PC-3 (cell line): ENCODE results near the gene SRXN1. TPM values are rescaled to one million over a fixed set of nuclear protein-coding genes. Genes with fewer than 3 reads are reported as not detected.

ENCODE experiments used
- ATAC-seq: fragments of 200-7000 bp; cut with Tn5 transposase; 2 replicates; pipeline ENCODE4 v1.9.1; 2020; ENCODE audit warnings: mild to moderate bottlenecking, moderate library complexity
- BruUV-seq: library from RNA; stranded (reverse); fragments of 400-500 nt; replicated peaks from 2 replicates; lab custom pipeline; 2021; lab: Mats Ljungman, UMichigan
- CTCF ChIA-PET: fragments of 300-600 bp; sonication (Branson Sonifier 250); formaldehyde crosslinking; loops from one replicate; lab custom pipeline; 2022; ENCODE audit warnings: antibody characterized with exemption; lab: Charles Lee
- POLR2A ChIA-PET: fragments of 300-600 bp; sonication (Branson Sonifier 250); formaldehyde crosslinking; loops from one replicate; lab custom pipeline; 2022; ENCODE audit warnings: antibody characterized with exemption; ENCODE audit not compliant: unreplicated experiment; lab: Charles Lee
- DNase-seq: peaks from one replicate; pipeline ENCODE4 v3.0.0-alpha.2; 2015
- H2AFZ ChIP-seq: fragments of 300-600 bp; sonication (generic); 2 replicates; pipeline ENCODE4 v1.6.0; 2016; ENCODE audit warnings: antibody characterized with exemption, low read length
- H3F3A ChIP-seq: fragments of 300-600 bp; sonication (generic); one replicate; pipeline ENCODE4 v1.6.0; 2017; ENCODE audit warnings: antibody characterized with exemption, low read length, control low read depth, mild to moderate bottlenecking; ENCODE audit not compliant: unreplicated experiment
- H3K27ac ChIP-seq: fragments of 300-600 bp; sonication (generic); 2 replicates; pipeline ENCODE4 v1.5.1; 2016; ENCODE audit warnings: mild to moderate bottlenecking, low read length
- H3K27me3 ChIP-seq: fragments of 300-600 bp; sonication (generic); 2 replicates; pipeline ENCODE4 v1.6.1; 2016; ENCODE audit warnings: low read length, mixed read lengths
- H3K36me3 ChIP-seq: fragments of 300-600 bp; sonication (generic); 2 replicates; pipeline ENCODE4 v1.6.1; 2016; ENCODE audit warnings: low read depth, mixed run types, low read length, mixed read lengths
- H3K4me1 ChIP-seq: fragments of 300-600 bp; sonication (generic); 2 replicates; pipeline ENCODE4 v1.5.1; 2016; ENCODE audit warnings: low read length; ENCODE audit not compliant: insufficient read depth
- H3K4me2 ChIP-seq: fragments of 300-600 bp; sonication (generic); 2 replicates; pipeline ENCODE4 v1.6.0; 2016; ENCODE audit warnings: low read length
- H3K4me3 ChIP-seq: fragments of 300-600 bp; sonication (generic); 2 replicates; pipeline ENCODE4 v1.5.1; 2016; ENCODE audit warnings: mild to moderate bottlenecking, low read length, mixed read lengths
- H3K79me2 ChIP-seq: fragments of 300-600 bp; sonication (generic); 2 replicates; pipeline ENCODE4 v1.6.1; 2017; ENCODE audit warnings: low read length, mixed read lengths
- H3K9ac ChIP-seq: fragments of 300-600 bp; sonication (generic); 2 replicates; pipeline ENCODE4 v1.6.0; 2016; ENCODE audit warnings: mild to moderate bottlenecking, low read length
- H3K9me2 ChIP-seq: fragments of 300-600 bp; sonication (generic); replicated peaks from 2 replicates; pipeline ENCODE4 v1.6.1; 2016; ENCODE audit warnings: mixed run types, low read length, mixed read lengths
- H3K9me3 ChIP-seq: fragments of 300-600 bp; sonication (generic); 2 replicates; pipeline ENCODE4 v1.6.1; 2016; ENCODE audit warnings: low read length, mixed read lengths
- H4K20me1 ChIP-seq: fragments of 300-600 bp; sonication (generic); 2 replicates; pipeline ENCODE4 v1.6.1; 2016; ENCODE audit warnings: low read length, mixed read lengths
- EZH2 ChIP-seq: fragments of 300-600 bp; sonication (generic); IDR thresholded peaks from one replicate; pipeline ENCODE4 v1.6.1; 2017; ENCODE audit warnings: antibody characterized with exemption, mild to moderate bottlenecking, low read length; ENCODE audit not compliant: unreplicated experiment
- EZH2phosphoT487 ChIP-seq: fragments of 300-600 bp; sonication (generic); IDR thresholded peaks from 2 replicates; pipeline ENCODE4 v1.6.1; 2018; ENCODE audit warnings: mild to moderate bottlenecking, antibody characterized with exemption, low read length, borderline replicate concordance
- intact Hi-C: fragments of 100-400 bp; cut with micrococcal nuclease; formaldehyde crosslinking; loops from 2 replicates; pipeline ENCODE4 v1.9.0; 2023
- total RNA-seq: library from RNA; depleted of rRNA; stranded (reverse); fragments of >200 nt; gene quantifications from 2 replicates; pipeline ENCODE4 v1.2.3, GENCODE V29; 2014
- TF ChIP-seq, protein P1 (sequence below): fragments of 300-600 bp; sonication (generic); conservative IDR thresholded peaks from 2 replicates; pipeline ENCODE4 v1.5.1; 2017; ENCODE audit warnings: antibody characterized with exemption, low read depth, mild to moderate bottlenecking, low read length

SRXN1 gene
- total RNA-seq, 1 experiment from 2014 or later: 105 TPM

DNA sequence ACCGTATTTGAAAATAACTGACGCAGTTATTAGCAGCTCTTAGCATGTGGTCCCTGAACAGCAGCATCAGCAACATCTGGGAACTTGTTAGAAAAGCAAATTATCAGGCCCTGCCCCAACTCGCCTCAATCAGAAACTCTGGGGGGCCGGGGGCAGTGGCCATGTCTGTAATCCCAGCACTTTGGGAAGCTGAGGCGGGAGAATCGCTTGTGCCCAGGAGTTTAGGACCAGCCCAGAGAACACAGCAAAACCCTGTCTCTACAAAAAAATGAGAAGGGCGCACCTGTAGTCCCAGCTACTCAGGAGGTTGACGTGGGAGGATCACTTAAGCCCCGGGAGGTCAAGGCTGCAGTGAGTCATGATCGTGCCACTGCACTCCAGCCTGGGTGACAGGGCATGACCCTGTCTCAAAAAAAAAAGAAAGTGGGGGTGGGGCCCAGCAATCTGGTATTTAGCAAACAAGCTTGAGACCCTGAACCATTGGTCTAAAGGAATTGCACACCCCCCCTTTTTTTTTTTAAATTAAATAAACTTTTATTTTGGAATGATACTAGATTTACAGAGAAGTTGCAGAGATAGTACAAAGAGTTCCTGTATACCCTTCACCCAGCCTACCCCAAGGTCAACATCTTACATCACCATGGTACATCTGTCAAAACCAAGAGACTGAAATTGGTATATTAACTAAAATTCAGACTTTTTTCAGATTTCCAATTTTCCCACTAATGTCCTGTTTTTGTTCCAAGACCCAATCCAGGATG lies 6.7 kb downstream of the SRXN1 start:
- Histone ChIP-seq H3K27me3 (no peaks in the 10 kb centered on the region), H3F3A (no peaks in the 10 kb centered on the region), H3K36me3 (peaks cover 34% of the 10 kb centered on the region), H3K9me2 (no peaks in the 10 kb centered on the region), H3K79me2 (peaks cover 39% of the 10 kb centered on the region), H3K4me1 (0 out of 2 replicates have a peak, but pooled peaks cover 1% of the 10 kb centered on the region), H3K4me3 (no peak overlapping the region), H3K4me2 (no peak overlapping the region), H3K9ac (no peak overlapping the region), H3K9me3 (no peaks in the 10 kb centered on the region), H3K27ac (no peak overlapping the region), H4K20me1 (peaks cover 43% of the 10 kb centered on the region), H2AFZ (no peak overlapping the region)
- ChIA-PET CTCF (interaction anchor here (0.7 to 1.3 kb wide), 6 partner anchors 12 to 122 kb away, joined by 3 to 10 read pairs (median 7); partner anchors contain the start of gene SLC52A3), POLR2A (no interaction called here)
- intact Hi-C loops: no loop called here
- BruUV-seq: no TSS peak
- DNase-seq (no peak), ATAC-seq (peak; percentile 6; the same call in 1 of the 2 replicates)
- TF ChIP-seq EZH2: no peak
- no peak for TF ChIP-seq EZH2phosphoT487
- TF ChIP-seq, protein P1, sequence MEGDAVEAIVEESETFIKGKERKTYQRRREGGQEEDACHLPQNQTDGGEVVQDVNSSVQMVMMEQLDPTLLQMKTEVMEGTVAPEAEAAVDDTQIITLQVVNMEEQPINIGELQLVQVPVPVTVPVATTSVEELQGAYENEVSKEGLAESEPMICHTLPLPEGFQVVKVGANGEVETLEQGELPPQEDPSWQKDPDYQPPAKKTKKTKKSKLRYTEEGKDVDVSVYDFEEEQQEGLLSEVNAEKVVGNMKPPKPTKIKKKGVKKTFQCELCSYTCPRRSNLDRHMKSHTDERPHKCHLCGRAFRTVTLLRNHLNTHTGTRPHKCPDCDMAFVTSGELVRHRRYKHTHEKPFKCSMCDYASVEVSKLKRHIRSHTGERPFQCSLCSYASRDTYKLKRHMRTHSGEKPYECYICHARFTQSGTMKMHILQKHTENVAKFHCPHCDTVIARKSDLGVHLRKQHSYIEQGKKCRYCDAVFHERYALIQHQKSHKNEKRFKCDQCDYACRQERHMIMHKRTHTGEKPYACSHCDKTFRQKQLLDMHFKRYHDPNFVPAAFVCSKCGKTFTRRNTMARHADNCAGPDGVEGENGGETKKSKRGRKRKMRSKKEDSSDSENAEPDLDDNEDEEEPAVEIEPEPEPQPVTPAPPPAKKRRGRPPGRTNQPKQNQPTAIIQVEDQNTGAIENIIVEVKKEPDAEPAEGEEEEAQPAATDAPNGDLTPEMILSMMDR: no peak

DNA sequence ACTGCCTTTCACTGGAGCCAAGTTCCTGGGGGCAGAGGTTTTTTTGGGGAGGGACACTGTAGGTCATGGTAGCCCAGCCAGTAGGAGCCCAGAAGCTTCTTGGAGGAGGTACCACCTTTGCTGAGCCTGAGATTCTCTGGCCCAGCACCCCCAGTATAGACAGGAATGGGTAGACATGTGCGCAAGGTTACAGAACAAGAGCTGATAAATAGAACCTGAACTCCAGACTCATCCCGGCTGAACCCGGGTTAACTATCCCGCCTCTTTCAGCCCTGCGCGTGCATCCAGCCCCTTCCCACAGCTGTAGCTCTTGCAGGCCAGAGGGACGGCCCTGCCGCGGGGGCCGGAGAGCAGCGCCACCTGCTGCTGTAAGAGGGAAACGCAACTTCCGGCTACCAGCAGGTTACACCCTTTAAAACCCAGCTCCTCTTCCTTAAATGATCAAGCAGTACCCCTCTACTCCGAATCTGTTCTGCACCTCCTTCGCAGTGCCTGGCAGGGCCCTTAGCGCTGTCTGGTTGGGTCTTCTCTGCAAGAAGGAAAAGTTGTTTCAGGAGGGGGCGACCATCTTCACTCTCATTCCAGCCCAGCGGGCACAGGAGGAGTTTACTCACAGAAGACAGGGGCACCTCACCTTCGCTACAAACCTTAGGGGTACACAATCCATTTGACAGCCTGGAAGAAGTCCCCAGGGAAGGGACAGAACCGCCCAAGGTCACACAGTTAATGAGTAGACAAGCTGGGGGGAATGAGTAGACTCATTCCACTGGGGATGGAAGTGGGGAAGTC lies 7.5 kb downstream of the SRXN1 start:
- DNase-seq (peak; percentile 82), ATAC-seq (peak; percentile 90)
- Histone ChIP-seq H3K4me1 (no peaks in the 10 kb centered on the region), H2AFZ (no peak overlapping the region), H3K36me3 (peaks cover 29% of the 10 kb centered on the region), H3K9ac (no peak overlapping the region), H3K4me2 (no peak overlapping the region), H3K9me3 (no peaks in the 10 kb centered on the region), H3K27ac (no peak overlapping the region), H3F3A (no peaks in the 10 kb centered on the region), H4K20me1 (peaks cover 35% of the 10 kb centered on the region), H3K4me3 (no peak overlapping the region), H3K79me2 (peaks cover 31% of the 10 kb centered on the region), H3K27me3 (no peaks in the 10 kb centered on the region), H3K9me2 (no peaks in the 10 kb centered on the region)
- BruUV-seq: no TSS peak
- intact Hi-C loops: loop anchor here (1.0 kb wide), 1 partner anchor 84 kb away; no protein-coding TSS in a partner anchor
- POLR2A ChIA-PET: no interaction called here
- TF ChIP-seq, protein P1: peak; percentile 96
- no peak for TF ChIP-seq EZH2
- CTCF ChIA-PET: interaction anchor here (0.6 to 1.3 kb wide), 13 partner anchors 11 to 1503 kb away, joined by 3 to 10 read pairs (median 3); partner anchors contain the start of gene SLC52A3
